B cell (primary cell): ENCODE measurements around the gene KRTAP10-12. TPM values are rescaled to one million over a fixed set of nuclear protein-coding genes. Genes with fewer than 3 reads are reported as not detected.
"Not testable (repeated sequence)": the region's sequence is repeated elsewhere in the genome, so short reads cannot be mapped to it uniquely, and the experiment has no call there.

Source experiments
- ATAC-seq: fragments of 200-7000 bp; cut with Tn5 transposase; one replicate; pipeline ENCODE4 v1.10.0; 2021; ENCODE audit warnings: low read depth, mild to moderate bottlenecking, moderate number of reproducible peaks, moderate library complexity
- CTCF ChIA-PET: fragments of 350-600 bp; sonication (Branson Sonifier 250); formaldehyde crosslinking; loops from one replicate; lab custom pipeline; 2021; ENCODE audit warnings: antibody characterized with exemption, inconsistent platforms; lab: Charles Lee
- POLR2A ChIA-PET: fragments of 350-600 bp; sonication (Branson Sonifier 250); formaldehyde crosslinking; loops from one replicate; lab custom pipeline; 2021; ENCODE audit warnings: antibody characterized with exemption; lab: Charles Lee
- DNase-seq: peaks from one replicate; pipeline ENCODE4 v3.0.0; 2013
- H2AFZ ChIP-seq: 2 replicates; pipeline ENCODE4 v1.6.1; 2012; ENCODE audit warnings: mild to moderate bottlenecking, low read depth, low read length; ENCODE audit not compliant: insufficient read depth, poor library complexity, severe bottlenecking
- H3K27ac ChIP-seq, 2 donors: 1 replicate in 1 of 2; 2 replicates in 1 of 2; pipeline ENCODE4 v1.5.1; 2012 to 2013; ENCODE audit warnings: low read length in 2 of 2, mild to moderate bottlenecking in 2 of 2, moderate library complexity in 1 of 2
- H3K27me3 ChIP-seq, 4 experiments: fragments of 200-600 bp in 1 of 4; sonication (generic) in 1 of 4; replicated peaks in 1 of 4; 1 replicate in 2 of 4; 2 replicates in 2 of 4; pipeline versions ENCODE4 v1.6.1 to v1.7.0; 2013 to 2016; ENCODE audit warnings: low read length in 3 of 4, mild to moderate bottlenecking in 2 of 4, mixed read lengths in 1 of 4, moderate library complexity in 1 of 4; ENCODE audit not compliant: insufficient read depth in 4 of 4, control insufficient read depth in 3 of 4; ENCODE audit errors: control extremely low read depth in 1 of 4
- H3K36me3 ChIP-seq, 2 experiments: replicated peaks in 1 of 2; 1 replicate in 1 of 2; 2 replicates in 1 of 2; pipeline versions ENCODE4 v1.6.1 to v1.7.1; 2013; ENCODE audit warnings: low read length in 1 of 2; ENCODE audit not compliant: insufficient read depth in 2 of 2, control insufficient read depth in 1 of 2; ENCODE audit errors: control extremely low read depth in 1 of 2, extremely low read depth in 1 of 2
- H3K4me1 ChIP-seq, 2 donors: fragments of 200-600 bp in 1 of 2; sonication (generic) in 1 of 2; 1 replicate in 1 of 2; 2 replicates in 1 of 2; pipeline versions ENCODE4 v1.5.1 to v1.6.1; 2013 to 2017; ENCODE audit warnings: low read length in 2 of 2; ENCODE audit not compliant: control insufficient read depth in 2 of 2, insufficient read depth in 2 of 2
- H3K4me2 ChIP-seq: replicated peaks from 2 replicates; pipeline ENCODE3; 2012; ENCODE audit warnings: mild to moderate bottlenecking, low read depth, low read length; ENCODE audit not compliant: poor library complexity, severe bottlenecking
- H3K4me3 ChIP-seq, 5 experiments: fragments of 200-600 bp in 1 of 5; sonication (generic) in 1 of 5; 1 replicate in 3 of 5; 2 replicates in 2 of 5; pipeline versions ENCODE4 v1.5.1 to v1.7.0; 2011 to 2016; ENCODE audit warnings: low read length in 4 of 5, mild to moderate bottlenecking in 4 of 5, low read depth in 2 of 5, control low read depth in 1 of 5, moderate library complexity in 1 of 5; ENCODE audit not compliant: insufficient read depth in 1 of 5; ENCODE audit errors: control extremely low read depth in 1 of 5, extremely low read depth in 1 of 5
- H3K79me2 ChIP-seq: fragments of 200-600 bp; sonication (generic); one replicate; pipeline ENCODE4 v1.6.0; 2016; ENCODE audit warnings: low read length; ENCODE audit not compliant: control insufficient read depth, insufficient read depth
- H3K9ac ChIP-seq: fragments of 200-600 bp; sonication (generic); 2 replicates; pipeline ENCODE4 v1.6.1; 2017; ENCODE audit warnings: mild to moderate bottlenecking, low read length, moderate library complexity
- H3K9me3 ChIP-seq, 3 donors: one replicate each; pipeline versions ENCODE4 v1.6.1 to v1.7.1; 2013; ENCODE audit warnings: low read length in 2 of 3; ENCODE audit not compliant: control insufficient read depth in 2 of 3, insufficient read depth in 1 of 3; ENCODE audit errors: control extremely low read depth in 1 of 3
- H4K20me1 ChIP-seq: 2 replicates; pipeline ENCODE4 v1.6.0; 2012; ENCODE audit warnings: mild to moderate bottlenecking, low read length; ENCODE audit not compliant: insufficient read depth, control insufficient read depth, poor library complexity, severe bottlenecking
- H3K27ac Mint-ChIP-seq: one replicate; pipeline ENCODE4 v1.8.0; 2021; ENCODE audit warnings: mixed read lengths
- H3K27me3 Mint-ChIP-seq: one replicate; pipeline ENCODE4 v1.8.0; 2021; ENCODE audit warnings: mixed read lengths
- H3K4me1 Mint-ChIP-seq: one replicate; pipeline ENCODE4 v1.8.0; 2021; ENCODE audit warnings: mixed read lengths
- H3K4me3 Mint-ChIP-seq: one replicate; pipeline ENCODE4 v1.8.0; 2021; ENCODE audit warnings: mixed read lengths
- H3K9me3 Mint-ChIP-seq: one replicate; pipeline ENCODE4 v1.8.0; 2022; ENCODE audit warnings: mixed read lengths; ENCODE audit not compliant: insufficient read depth
- CTCF ChIP-seq: fragments of 200-600 bp; IDR thresholded peaks from one replicate; pipeline ENCODE4 v1.8.0; 2022; ENCODE audit warnings: antibody characterized with exemption, mild to moderate bottlenecking
- EZH2 ChIP-seq: IDR thresholded peaks from 2 replicates; pipeline ENCODE4 v1.6.1; 2012; ENCODE audit warnings: borderline replicate concordance, low read depth, mild to moderate bottlenecking, moderate library complexity, low read length; ENCODE audit not compliant: insufficient read depth, poor library complexity, severe bottlenecking
- WGBS: methylation state at CpG from one replicate; pipeline ENCODE4 v1.1.5; 2013; ENCODE audit warnings: missing lambda C conversion rate; ENCODE audit not compliant: insufficient coverage; 5-methylcytosine and 5-hydroxymethylcytosine counted together
- intact Hi-C: fragments of 100-400 bp; cut with micrococcal nuclease; formaldehyde crosslinking; loops from one replicate; pipeline ENCODE4 v1.10.0; 2022
- polyA plus RNA-seq: library from polyadenylated mRNA; depleted of rRNA; stranded (reverse); fragments of >200 nt; gene quantifications from 2 replicates; pipeline ENCODE4 v1.2.3, GENCODE V29; 2012
- total RNA-seq, 2 donors: library from RNA; stranded (reverse); fragments of 120-200 nt in 1 of 2; gene quantifications; 1 replicate in 1 of 2; 2 replicates in 1 of 2; pipeline versions ENCODE4 v1.2.3 to v1.2.4, GENCODE V29; 2013 to 2022

Gene KRTAP10-12
- total and polyA plus RNA-seq, 2 donors (not counting 1 experiment from before 2014, with no cell fraction given) = not detected

GRCh38 chr21:44684483-44684882 lies 12.5 kb upstream of the KRTAP10-12 start:
- Histone ChIP-seq H3K4me2 (no peak overlapping the region), H4K20me1 (no peaks in the 10 kb centered on the region), H3K79me2 (no peaks in the 10 kb centered on the region), H3K4me1 (no peaks in the 10 kb centered on the region), H3K4me3 (no peak overlapping the region), H3K9me3 (peaks cover 0 to 4% (median 0%) of the 10 kb centered on the region in 3 donors), H2AFZ (no peak overlapping the region), H3K9ac (no peak overlapping the region), H3K27me3 (peaks cover 0 to 14% (median 1%) of the 10 kb centered on the region in 4 experiments), H3K27ac (no peak overlapping the region), H3K36me3 (no peaks in the 10 kb centered on the region)
- TF ChIP-seq CTCF = no peak
- no peak for TF ChIP-seq EZH2
- H3K9me3 Mint-ChIP-seq = no peaks in the 10 kb centered on the region
- ChIA-PET CTCF (no interaction called here), POLR2A (no interaction called here)
- no peak for ATAC-seq
- no peak overlapping the region for H3K4me3 Mint-ChIP-seq
- WGBS = 63% methylated on average over 6 of the region's 6 CpGs
- H3K4me1 Mint-ChIP-seq = no peaks in the 10 kb centered on the region
- intact Hi-C loops = no loop called here
- no peak overlapping the region for H3K27ac Mint-ChIP-seq
- DNase-seq = no peak
- peaks cover 56% of the 10 kb centered on the region for H3K27me3 Mint-ChIP-seq

GRCh38 chr21:44685050-44685449 lies 11.9 kb upstream of the KRTAP10-12 start:
- H3K27ac Mint-ChIP-seq, H2AFZ ChIP-seq, H3K9me3 Mint-ChIP-seq, ATAC-seq, H3K27ac ChIP-seq, H3K9me3 ChIP-seq, H3K4me3 Mint-ChIP-seq, H3K79me2 ChIP-seq, POLR2A ChIA-PET, H3K9ac ChIP-seq, DNase-seq, H3K4me1 Mint-ChIP-seq, H3K4me3 ChIP-seq, CTCF ChIA-PET, H3K4me2 ChIP-seq, intact Hi-C loops, H3K36me3 ChIP-seq, H4K20me1 ChIP-seq, H3K4me1 ChIP-seq: not testable (repeated sequence)
- 94% methylated on average over 5 of the region's 6 CpGs for WGBS
- H3K27me3 Mint-ChIP-seq = peaks cover 54% of the 10 kb centered on the region
- peaks cover 0 to 14% (median 0%) of the 10 kb centered on the region in 4 experiments for H3K27me3 ChIP-seq
